HepG2 (cell line): ENCODE data around the gene MTFR1L. TPM values are rescaled to one million over a fixed set of nuclear protein-coding genes. Genes with fewer than 3 reads are reported as not detected.

ENCODE experiments used
- EED ChIP-seq: sonication (generic); formaldehyde crosslinking; IDR thresholded peaks from 2 replicates; pipeline ENCODE4 v1.5.0; 2020; ENCODE audit warnings: mild to moderate bottlenecking, missing genetic modification reagents
- KLF16 ChIP-seq, 2 experiments: sonication (generic) in 1 of 2; formaldehyde crosslinking in 1 of 2; IDR thresholded peaks; 2 replicates each; pipeline versions ENCODE4 v1.6.1 to v1.8.0; 2016 to 2023; ENCODE audit warnings: missing genetic modification reagents in 2 of 2, missing compliant biosample characterization in 1 of 2
- MATR3 ChIP-seq: sonication (generic); formaldehyde crosslinking; IDR thresholded peaks from 2 replicates; pipeline ENCODE4 v1.4.0; 2020; ENCODE audit warnings: missing genetic modification reagents
- MBNL3 ChIP-seq: fragments of 250-450 bp; sonication (Bioruptor Pico); conservative IDR thresholded peaks from 2 replicates; pipeline ENCODE4 v1.8.0; 2022; ENCODE audit warnings: mild to moderate bottlenecking, inconsistent platforms
- PCBP2 ChIP-seq: fragments of 200-400 bp; formaldehyde crosslinking; optimal IDR thresholded peaks from 2 replicates; pipeline ENCODE3; 2018; ENCODE audit warnings: low read length, low read depth; ENCODE audit not compliant: poor library complexity, severe bottlenecking
- TBL1XR1 ChIP-seq: fragments of 150-350 bp; IDR thresholded peaks from 2 replicates; pipeline ENCODE4 v1.6.1; 2014; ENCODE audit warnings: borderline replicate concordance, low read length; ENCODE audit not compliant: partially characterized antibody
- TBX2 ChIP-seq: sonication (generic); formaldehyde crosslinking; IDR thresholded peaks from 2 replicates; pipeline ENCODE4 v1.5.0; 2020; ENCODE audit warnings: missing genetic modification reagents, mild to moderate bottlenecking, borderline replicate concordance
- ZBTB3 ChIP-seq: sonication (generic); formaldehyde crosslinking; IDR thresholded peaks from 2 replicates; pipeline ENCODE4 v1.4.0; 2020; ENCODE audit warnings: low read depth, mild to moderate bottlenecking, moderate library complexity, missing genetic modification reagents, borderline replicate concordance
- ZNF17 ChIP-seq: sonication (generic); formaldehyde crosslinking; IDR thresholded peaks from 2 replicates; pipeline ENCODE4 v1.5.0; 2020; ENCODE audit warnings: mild to moderate bottlenecking, missing genetic modification reagents
- ZNF550 ChIP-seq: sonication (generic); formaldehyde crosslinking; IDR thresholded peaks from 2 replicates; pipeline ENCODE4 v1.4.0; 2020; ENCODE audit warnings: mild to moderate bottlenecking, missing genetic modification reagents, borderline replicate concordance
- ZNF558 ChIP-seq: sonication (generic); formaldehyde crosslinking; IDR thresholded peaks from 2 replicates; pipeline ENCODE4 v1.9.0; 2022; ENCODE audit warnings: mild to moderate bottlenecking, missing genetic modification reagents, borderline replicate concordance
- ZSCAN29 ChIP-seq: sonication (generic); formaldehyde crosslinking; conservative IDR thresholded peaks from 2 replicates; pipeline ENCODE4 v1.4.0; 2020; ENCODE audit warnings: mild to moderate bottlenecking, missing genetic modification reagents
- polyA plus RNA-seq, 8 experiments: library from polyadenylated mRNA; depleted of rRNA in 3 of 8; stranded (reverse) in 7 of 8; unstranded in 1 of 8; fragments of >200 nt; fragmentation: Illumina TruSeq in 4 of 8; extraction: Trizol in 4 of 8; gene quantifications; 2 replicates each; pipeline versions ENCODE4 v1.2.1 to v1.2.3, GENCODE V29; 2011 to 2016; ENCODE audit warnings: low read depth in 4 of 8, missing spikeins in 1 of 8, mixed read lengths in 1 of 8; ENCODE audit not compliant: insufficient read depth in 1 of 8
- total RNA-seq, 5 experiments: library from RNA; depleted of rRNA; stranded (reverse); fragments of >200 nt; fragmentation: Illumina TruSeq; extraction: Trizol; gene quantifications; 2 replicates each; pipeline ENCODE4 v1.2.3, GENCODE V29; 2016; ENCODE audit warnings: low read depth in 1 of 5
- TF ChIP-seq, protein P1 (sequence below): sonication (generic); formaldehyde crosslinking; IDR thresholded peaks from 2 replicates; pipeline ENCODE4 v1.4.0; 2020; ENCODE audit warnings: mild to moderate bottlenecking, missing genetic modification reagents
- TF ChIP-seq, protein P2 (sequence below): sonication (generic); formaldehyde crosslinking; IDR thresholded peaks from 2 replicates; pipeline ENCODE4 v1.4.0; 2020; ENCODE audit warnings: mild to moderate bottlenecking, missing genetic modification reagents
- TF ChIP-seq, protein P3 (sequence below): sonication (generic); formaldehyde crosslinking; IDR thresholded peaks from 2 replicates; pipeline ENCODE4 v1.8.1; 2023; ENCODE audit warnings: mild to moderate bottlenecking, missing genetic modification reagents
- TF ChIP-seq, protein P4 (sequence below): sonication (generic); formaldehyde crosslinking; IDR thresholded peaks from 2 replicates; pipeline ENCODE4 v1.4.0; 2020; ENCODE audit warnings: missing genetic modification reagents

The MTFR1L gene
- total and polyA plus RNA-seq, 2 of the 13 experiments (the other 11 are each of a cell fraction or from before 2014, with no cell fraction given): 38.0 to 55.7 TPM

DNA sequence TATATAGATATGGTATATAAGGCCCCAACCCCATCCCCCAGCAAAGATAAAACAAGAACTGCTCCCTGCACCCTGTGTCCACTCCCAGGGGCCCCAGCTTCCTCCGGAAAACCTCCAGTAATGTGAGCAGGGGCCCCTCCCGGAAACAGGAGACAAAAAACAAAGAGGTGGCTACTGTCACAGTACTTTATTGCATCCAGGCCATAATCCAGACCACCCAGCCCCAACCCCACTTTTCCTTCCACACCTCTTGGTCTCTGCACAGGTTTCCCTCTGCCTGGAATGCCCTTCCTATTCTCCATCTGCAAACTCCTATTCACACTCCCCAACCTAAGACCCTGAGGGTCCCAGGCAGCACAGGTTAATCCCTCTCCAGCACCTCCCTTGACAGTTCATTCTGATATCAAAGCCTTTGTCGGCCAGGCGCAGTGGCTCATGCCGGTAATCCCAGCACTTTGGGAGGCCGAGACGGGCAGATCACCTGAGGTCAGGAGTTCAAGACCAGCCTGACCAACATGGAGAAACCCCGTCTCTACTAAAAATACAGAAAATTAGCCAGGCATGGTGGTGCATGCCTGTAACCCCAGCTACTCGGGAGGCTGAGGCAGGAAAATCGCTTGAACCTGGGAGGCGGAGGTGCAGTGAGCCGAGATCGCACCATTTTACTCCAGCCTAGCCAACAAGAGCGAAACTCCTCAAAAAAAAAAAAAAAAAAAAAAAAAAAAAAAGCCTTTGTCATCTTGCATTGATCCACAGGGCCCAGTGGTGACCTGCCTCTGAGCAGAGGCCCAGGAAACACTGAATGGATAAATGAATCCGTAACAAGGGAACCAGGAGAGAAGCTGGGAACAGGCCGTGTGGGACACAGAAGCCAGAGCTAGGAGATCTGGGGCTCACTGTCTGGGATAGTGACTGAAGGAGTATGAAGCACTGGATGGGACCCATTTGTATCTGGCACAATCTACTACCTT, 41.8 kb downstream of the MTFR1L start (continued):
- TF ChIP-seq, protein P1, sequence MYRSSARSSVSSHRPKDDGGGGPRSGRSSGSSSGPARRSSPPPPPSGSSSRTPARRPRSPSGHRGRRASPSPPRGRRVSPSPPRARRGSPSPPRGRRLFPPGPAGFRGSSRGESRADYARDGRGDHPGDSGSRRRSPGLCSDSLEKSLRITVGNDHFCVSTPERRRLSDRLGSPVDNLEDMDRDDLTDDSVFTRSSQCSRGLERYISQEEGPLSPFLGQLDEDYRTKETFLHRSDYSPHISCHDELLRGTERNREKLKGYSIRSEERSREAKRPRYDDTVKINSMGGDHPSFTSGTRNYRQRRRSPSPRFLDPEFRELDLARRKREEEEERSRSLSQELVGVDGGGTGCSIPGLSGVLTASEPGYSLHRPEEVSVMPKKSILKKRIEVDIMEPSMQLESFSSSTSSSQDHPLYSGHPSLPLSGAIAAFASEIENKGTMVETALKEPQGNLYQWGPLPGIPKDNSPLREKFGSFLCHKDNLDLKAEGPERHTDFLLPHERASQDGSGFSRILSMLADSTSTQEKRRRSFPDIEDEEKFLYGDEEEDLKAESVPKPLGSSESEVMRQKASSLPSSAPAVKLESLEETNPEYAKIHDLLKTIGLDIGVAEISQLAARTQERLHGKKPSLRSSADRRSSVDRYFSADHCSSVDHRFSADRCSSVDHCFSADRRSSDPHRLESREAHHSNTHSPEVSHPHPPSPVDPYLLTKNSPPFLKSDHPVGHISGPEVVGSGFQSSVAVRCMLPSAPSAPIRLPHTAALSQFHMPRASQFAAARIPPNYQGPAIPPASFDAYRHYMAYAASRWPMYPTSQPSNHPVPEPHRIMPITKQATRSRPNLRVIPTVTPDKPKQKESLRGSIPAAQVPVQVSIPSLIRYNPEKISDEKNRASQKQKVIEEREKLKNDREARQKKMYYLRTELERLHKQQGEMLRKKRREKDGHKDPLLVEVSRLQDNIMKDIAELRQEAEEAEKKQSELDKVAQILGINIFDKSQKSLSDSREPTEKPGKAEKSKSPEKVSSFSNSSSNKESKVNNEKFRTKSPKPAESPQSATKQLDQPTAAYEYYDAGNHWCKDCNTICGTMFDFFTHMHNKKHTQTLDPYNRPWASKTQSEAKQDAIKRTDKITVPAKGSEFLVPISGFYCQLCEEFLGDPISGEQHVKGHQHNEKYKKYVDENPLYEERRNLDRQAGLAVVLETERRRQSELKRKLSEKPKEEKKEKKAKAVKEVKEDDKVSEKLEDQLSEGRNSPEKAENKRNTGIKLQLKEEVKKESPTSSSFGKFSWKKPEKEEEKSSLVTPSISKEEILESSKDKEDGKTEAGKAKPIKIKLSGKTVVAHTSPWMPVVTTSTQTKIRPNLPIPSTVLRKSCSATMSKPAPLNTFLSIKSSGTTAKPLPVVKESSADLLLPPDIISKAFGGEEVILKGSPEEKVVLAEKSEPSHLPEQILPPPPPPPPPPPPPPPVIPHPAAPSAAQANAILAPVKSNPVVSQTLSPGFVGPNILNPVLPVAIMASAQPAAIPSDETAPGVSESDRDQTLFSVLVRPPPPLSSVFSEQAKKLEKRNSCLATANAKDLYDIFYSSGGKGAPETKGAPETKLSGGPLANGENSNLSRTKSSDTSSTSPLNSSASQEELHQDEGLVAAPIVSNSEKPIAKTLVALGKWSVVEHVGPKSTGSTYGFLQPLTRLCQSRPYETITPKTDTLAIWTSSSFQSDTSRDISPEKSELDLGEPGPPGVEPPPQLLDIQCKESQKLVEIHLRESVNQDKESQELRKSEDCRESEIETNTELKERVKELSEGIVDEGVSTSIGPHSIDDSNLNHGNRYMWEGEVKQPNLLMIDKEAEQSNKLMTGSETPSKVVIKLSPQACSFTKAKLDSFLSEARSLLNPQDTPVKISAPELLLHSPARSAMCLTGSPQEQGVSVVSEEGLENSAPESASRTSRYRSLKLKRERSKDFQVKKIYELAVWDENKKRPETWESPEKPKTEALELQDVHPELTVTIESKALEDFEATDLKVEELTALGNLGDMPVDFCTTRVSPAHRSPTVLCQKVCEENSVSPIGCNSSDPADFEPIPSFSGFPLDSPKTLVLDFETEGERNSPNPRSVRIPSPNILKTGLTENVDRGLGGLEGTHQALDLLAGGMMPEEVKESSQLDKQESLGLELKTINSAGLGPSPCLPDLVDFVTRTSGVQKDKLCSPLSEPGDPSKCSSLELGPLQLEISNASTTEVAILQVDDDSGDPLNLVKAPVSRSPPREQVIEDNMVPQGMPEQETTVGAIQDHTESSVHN (CRISPR knock-in tag): no peak
- TF ChIP-seq, protein P2, sequence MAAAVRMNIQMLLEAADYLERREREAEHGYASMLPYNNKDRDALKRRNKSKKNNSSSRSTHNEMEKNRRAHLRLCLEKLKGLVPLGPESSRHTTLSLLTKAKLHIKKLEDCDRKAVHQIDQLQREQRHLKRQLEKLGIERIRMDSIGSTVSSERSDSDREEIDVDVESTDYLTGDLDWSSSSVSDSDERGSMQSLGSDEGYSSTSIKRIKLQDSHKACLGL (CRISPR knock-in tag): no peak
- TF ChIP-seq ZNF550 (CRISPR knock-in tag) (no peak), EED (CRISPR knock-in tag) (no peak), PCBP2 (no peak), ZSCAN29 (CRISPR knock-in tag) (0 out of 2 replicates have a peak, but pooled peaks have one; percentile 39), MBNL3 (no peak), ZNF558 (CRISPR knock-in tag) (no peak), TBL1XR1 (no peak), ZBTB3 (CRISPR knock-in tag) (0 out of 2 replicates have a peak, but pooled peaks have one; percentile 34), MATR3 (no peak), TBX2 (peak; percentile 88), KLF16 (CRISPR knock-in tag; IDR thresholded peaks at IDR 0.05) (no peak), ZNF17 (CRISPR knock-in tag) (no peak)
- TF ChIP-seq, protein P3, sequence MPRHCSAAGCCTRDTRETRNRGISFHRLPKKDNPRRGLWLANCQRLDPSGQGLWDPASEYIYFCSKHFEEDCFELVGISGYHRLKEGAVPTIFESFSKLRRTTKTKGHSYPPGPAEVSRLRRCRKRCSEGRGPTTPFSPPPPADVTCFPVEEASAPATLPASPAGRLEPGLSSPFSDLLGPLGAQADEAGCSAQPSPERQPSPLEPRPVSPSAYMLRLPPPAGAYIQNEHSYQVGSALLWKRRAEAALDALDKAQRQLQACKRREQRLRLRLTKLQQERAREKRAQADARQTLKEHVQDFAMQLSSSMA (CRISPR knock-in tag): no peak
- TF ChIP-seq, protein P4, sequence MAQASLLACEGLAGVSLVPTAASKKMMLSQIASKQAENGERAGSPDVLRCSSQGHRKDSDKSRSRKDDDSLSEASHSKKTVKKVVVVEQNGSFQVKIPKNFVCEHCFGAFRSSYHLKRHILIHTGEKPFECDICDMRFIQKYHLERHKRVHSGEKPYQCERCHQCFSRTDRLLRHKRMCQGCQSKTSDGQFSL (CRISPR knock-in tag): no peak
